MCF 10A (cell line): ENCODE results near the gene NFAT5. TPM values are rescaled to one million over a fixed set of nuclear protein-coding genes. Genes with fewer than 3 reads are reported as not detected.

Source experiments
- BruUV-seq: library from RNA; stranded (reverse); fragments of 400-500 nt; replicated peaks from 2 replicates; lab custom pipeline; 2021; lab: Mats Ljungman, UMichigan
- CTCF ChIA-PET: fragments of 300-600 bp; sonication (Branson Sonifier 250); formaldehyde crosslinking; extraction: SDS; loops from one replicate; lab custom pipeline; 2021; ENCODE audit warnings: antibody characterized with exemption, inconsistent platforms; lab: Yijun Ruan, JAX
- POLR2A ChIA-PET: fragments of 300-600, 350-650 bp; sonication (Branson Sonifier 250); formaldehyde crosslinking; extraction: SDS; loops from one replicate; lab custom pipeline; 2020; ENCODE audit warnings: antibody characterized with exemption, inconsistent platforms; lab: Yijun Ruan, JAX
- DNase-seq: peaks from one replicate; pipeline ENCODE4 v3.0.0-alpha.2; 2018; ENCODE audit not compliant: unreplicated experiment
- H3K27ac Mint-ChIP-seq: one replicate; pipeline ENCODE4 v1.8.0; 2022; ENCODE audit warnings: mild to moderate bottlenecking, low read depth, mixed read lengths; ENCODE audit not compliant: unreplicated experiment
- H3K27me3 Mint-ChIP-seq: one replicate; pipeline ENCODE4 v1.8.0; 2022; ENCODE audit warnings: mixed read lengths; ENCODE audit not compliant: insufficient read depth, unreplicated experiment
- H3K36me3 Mint-ChIP-seq: one replicate; pipeline ENCODE4 v1.8.0; 2022; ENCODE audit warnings: mild to moderate bottlenecking, moderate library complexity, mixed read lengths; ENCODE audit not compliant: insufficient read depth, unreplicated experiment
- H3K4me1 Mint-ChIP-seq: one replicate; pipeline ENCODE4 v1.8.0; 2022; ENCODE audit warnings: mixed read lengths; ENCODE audit not compliant: insufficient read depth, unreplicated experiment
- H3K4me3 Mint-ChIP-seq: one replicate; pipeline ENCODE4 v1.8.0; 2022; ENCODE audit warnings: mild to moderate bottlenecking, moderate library complexity, mixed read lengths; ENCODE audit not compliant: unreplicated experiment
- H3K9me3 Mint-ChIP-seq: one replicate; pipeline ENCODE4 v1.8.0; 2022; ENCODE audit warnings: mixed read lengths; ENCODE audit not compliant: unreplicated experiment
- CTCF ChIP-seq: fragments of 200-600 bp; IDR thresholded peaks from one replicate; pipeline ENCODE4 v1.8.0; 2022; ENCODE audit warnings: antibody characterized with exemption, mild to moderate bottlenecking; ENCODE audit not compliant: unreplicated experiment
- intact Hi-C: fragments of 100-400 bp; cut with micrococcal nuclease; formaldehyde crosslinking; loops from 2 replicates; pipeline ENCODE4 v1.14.1; 2022
- total RNA-seq: library from RNA; stranded (reverse); gene quantifications from 2 replicates; pipeline ENCODE4 v1.2.3, GENCODE V29; 2022

Gene NFAT5
- total RNA-seq, 1 experiment from 2014 or later = 46.4 TPM

- Mint-ChIP-seq H3K4me1 (peaks cover 12% of the 10 kb centered on the region), H3K36me3 (peaks cover 20% of the 10 kb centered on the region), H3K27ac (peak overlapping the region; percentile 26), H3K27me3 (no peaks in the 10 kb centered on the region), H3K4me3 (no peak overlapping the region), H3K9me3 (no peaks in the 10 kb centered on the region)
- no TSS peak for BruUV-seq
- TF ChIP-seq CTCF = no peak
- DNase-seq = no peak
- ChIA-PET POLR2A (interaction anchor here (0.9 kb wide), 1 partner anchor 279 kb away, joined by 3 read pairs; no protein-coding TSS in a partner anchor), CTCF (no interaction called here)
- intact Hi-C loops = no loop called here
Measured at GRCh38 chr16:69607674-69608073, 41.9 kb downstream of the NFAT5 start.

GRCh38 chr16:69610356-69610755, 44.6 kb downstream of the NFAT5 start:
- DNase-seq = no peak
- no TSS peak for BruUV-seq
- CTCF ChIA-PET = no interaction called here
- H3K4me3 Mint-ChIP-seq = peak overlapping the region; percentile 10
- peaks cover 15% of the 10 kb centered on the region for H3K36me3 Mint-ChIP-seq
- TF ChIP-seq CTCF = no peak
- H3K27ac Mint-ChIP-seq = peak overlapping the region; percentile 68
- no peaks in the 10 kb centered on the region for H3K9me3 Mint-ChIP-seq
- intact Hi-C loops = no loop called here
- H3K27me3 Mint-ChIP-seq = no peaks in the 10 kb centered on the region
- POLR2A ChIA-PET = interaction anchor here (0.8 to 2.6 kb wide), 5 partner anchors 14 to 205 kb away, joined by 3 to 10 read pairs (median 3); no protein-coding TSS in a partner anchor
- peaks cover 30% of the 10 kb centered on the region for H3K4me1 Mint-ChIP-seq

DNA sequence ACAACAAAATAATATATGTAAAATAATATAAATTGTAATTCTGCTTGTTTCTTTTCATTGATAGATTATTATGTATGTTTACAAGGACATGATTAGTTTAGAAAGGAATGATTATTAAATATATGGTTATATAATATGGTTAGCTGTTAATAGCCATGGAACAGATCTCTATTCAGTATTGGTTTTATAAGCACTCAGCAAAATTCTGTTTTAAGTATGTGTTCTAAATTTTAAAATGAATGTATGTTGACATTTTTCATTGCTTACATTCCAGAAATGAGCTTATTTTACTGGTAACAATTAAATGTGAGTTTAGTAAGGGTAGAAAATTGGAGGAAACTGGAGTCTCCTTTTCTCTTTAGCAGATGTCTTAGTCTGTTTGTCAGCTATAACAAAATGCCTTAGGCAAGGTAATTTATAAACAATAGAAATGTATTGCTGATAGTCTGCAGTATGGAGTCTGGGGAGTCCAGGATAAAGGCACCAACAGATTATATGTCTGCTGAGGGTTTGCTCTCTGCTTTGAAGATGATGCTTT, 45.4 kb downstream of the NFAT5 start:
- Mint-ChIP-seq H3K36me3 (peaks cover 15% of the 10 kb centered on the region), H3K4me3 (peak overlapping the region; percentile 10), H3K4me1 (peaks cover 38% of the 10 kb centered on the region), H3K27me3 (no peaks in the 10 kb centered on the region), H3K27ac (peak overlapping the region; percentile 83), H3K9me3 (no peaks in the 10 kb centered on the region)
- intact Hi-C loops = no loop called here
- TF ChIP-seq CTCF = no peak
- no peak for DNase-seq
- no TSS peak for BruUV-seq
- CTCF ChIA-PET = interaction anchor here (1.0 kb wide), 1 partner anchor 21 kb away, joined by 3 read pairs; no protein-coding TSS in a partner anchor
- POLR2A ChIA-PET = interaction anchor here (0.8 to 2.6 kb wide), 10 partner anchors 11 to 215 kb away, joined by 3 to 10 read pairs (median 3); partner anchors contain the start of gene CYB5B

- H3K9me3 Mint-ChIP-seq = no peaks in the 10 kb centered on the region
- DNase-seq = peak; percentile 76
- ChIA-PET POLR2A (interaction anchor here (0.7 to 1.8 kb wide), 10 partner anchors 12 to 217 kb away, joined by 3 to 8 read pairs (median 4); partner anchors contain the start of gene NOB1), CTCF (interaction anchor here (1.1 to 1.6 kb wide), 2 partner anchors 12 to 17 kb away, joined by 3 to 4 read pairs; no protein-coding TSS in a partner anchor)
- no peak for TF ChIP-seq CTCF
- intact Hi-C loops = no loop called here
- H3K4me3 Mint-ChIP-seq = peak overlapping the region; percentile 19
- no peaks in the 10 kb centered on the region for H3K27me3 Mint-ChIP-seq
- peaks cover 39% of the 10 kb centered on the region for H3K4me1 Mint-ChIP-seq
- BruUV-seq = no TSS peak
- H3K36me3 Mint-ChIP-seq = peaks cover 15% of the 10 kb centered on the region
- H3K27ac Mint-ChIP-seq = peak overlapping the region; percentile 83
Measured at GRCh38 chr16:69613378-69614154, 47.8 kb downstream of the NFAT5 start.
